GM18508 (cell line): ENCODE measurements around the gene MTHFD1.

Experiments used
- ATAC-seq: cut with Tn5 transposase; IDR thresholded peaks from one replicate; pipeline ENCODE4 v1.9.1; 2021; ENCODE audit warnings: moderate number of reproducible peaks; ENCODE audit not compliant: insufficient read depth, unreplicated experiment

Gene MTHFD1

DNA sequence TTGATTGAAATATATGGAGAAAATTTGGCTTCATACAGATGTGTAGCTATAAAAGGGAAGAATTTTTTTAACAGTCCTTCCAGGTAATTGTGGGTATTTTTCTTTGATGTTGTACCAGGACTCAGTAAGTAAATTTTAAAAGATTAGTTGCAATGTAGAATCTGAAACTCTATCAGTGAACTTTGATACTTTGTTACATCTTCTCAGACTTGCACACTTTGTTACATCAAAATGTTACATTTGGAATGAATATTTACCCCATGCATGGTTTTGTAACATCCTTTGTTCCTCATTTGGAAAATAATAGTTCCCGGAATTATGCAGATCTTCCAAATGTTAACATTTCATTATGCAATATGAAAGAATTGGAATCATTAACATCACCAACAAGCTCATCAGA, 13.8 kb downstream of the MTHFD1 start:
- no peak for ATAC-seq

DNA sequence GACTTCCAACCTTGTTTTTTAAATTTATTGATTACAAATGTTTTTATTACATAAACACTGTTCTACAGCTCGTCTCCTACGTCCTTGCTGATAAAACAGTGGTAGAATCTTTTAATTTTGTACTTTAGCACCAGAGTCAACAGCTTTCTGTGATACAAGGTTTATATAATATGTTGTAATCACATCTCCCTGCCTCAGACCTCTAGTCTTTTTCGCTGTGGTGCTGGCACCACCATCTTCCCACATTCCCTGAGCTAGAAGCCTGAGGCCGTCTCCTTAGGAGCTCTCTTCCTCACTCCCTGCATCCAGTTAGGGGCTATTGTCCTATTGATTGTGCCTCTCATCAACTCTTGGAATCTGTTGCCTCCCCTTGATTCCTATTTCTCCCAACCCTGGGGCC, 17.1 kb downstream of the MTHFD1 start:
- no peak for ATAC-seq

DNA sequence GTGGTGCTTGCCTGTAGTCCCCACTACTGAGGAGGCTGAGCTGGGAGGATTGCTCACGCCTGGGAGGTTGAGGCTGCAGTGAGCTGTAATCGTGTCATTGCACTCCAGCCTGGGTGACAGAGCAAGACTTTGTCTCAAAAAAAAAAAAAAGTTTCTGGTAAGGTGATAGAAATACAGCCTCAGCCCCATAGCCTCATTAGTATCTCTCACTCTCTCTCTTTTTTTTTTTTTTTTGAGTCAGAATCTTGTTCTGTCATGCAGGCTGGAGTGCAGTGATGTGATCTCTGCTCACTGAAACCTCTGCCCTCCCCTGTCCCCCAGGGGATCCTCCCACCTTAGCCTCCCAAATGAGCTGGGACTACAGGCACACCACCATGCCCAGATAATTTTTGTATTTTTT, 19.2 kb downstream of the MTHFD1 start:
- no peak for ATAC-seq

DNA sequence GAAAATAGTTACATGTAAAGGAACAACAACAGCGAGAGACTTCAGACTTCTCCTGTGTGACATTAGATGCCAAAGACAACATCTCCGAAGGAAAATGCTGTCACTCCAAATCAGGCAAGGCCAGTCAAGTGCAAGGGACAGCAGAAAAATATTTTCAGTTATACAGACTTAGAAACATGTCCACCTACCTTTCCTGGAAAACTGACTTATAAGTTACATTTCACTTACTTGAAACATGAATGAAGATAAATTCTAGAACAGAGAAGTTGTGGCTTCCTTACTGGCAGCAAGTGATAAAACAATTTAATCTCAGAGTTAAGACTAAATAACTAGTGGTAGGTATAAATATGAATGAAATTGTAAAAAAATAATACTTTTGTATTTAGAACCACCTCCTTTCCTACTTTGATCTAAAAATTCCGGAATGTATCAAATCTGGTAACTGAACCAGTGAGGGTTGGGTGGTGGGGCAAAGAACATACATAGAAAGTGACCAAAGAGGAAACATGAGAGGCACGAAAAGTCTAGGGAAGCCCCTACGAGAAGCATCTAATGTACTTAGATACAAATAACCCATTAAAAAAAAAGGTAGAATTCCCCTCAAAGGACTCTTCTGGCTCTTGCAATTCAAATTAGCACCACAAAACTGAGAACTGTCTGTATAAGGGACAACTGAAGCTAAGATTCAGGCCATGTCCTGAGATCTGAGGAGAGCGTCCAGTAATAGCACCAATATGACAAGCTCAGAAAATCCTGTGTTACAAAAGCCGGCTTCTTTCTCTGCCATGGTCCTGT, 21.2 kb downstream of the MTHFD1 start:
- no peak for ATAC-seq

DNA sequence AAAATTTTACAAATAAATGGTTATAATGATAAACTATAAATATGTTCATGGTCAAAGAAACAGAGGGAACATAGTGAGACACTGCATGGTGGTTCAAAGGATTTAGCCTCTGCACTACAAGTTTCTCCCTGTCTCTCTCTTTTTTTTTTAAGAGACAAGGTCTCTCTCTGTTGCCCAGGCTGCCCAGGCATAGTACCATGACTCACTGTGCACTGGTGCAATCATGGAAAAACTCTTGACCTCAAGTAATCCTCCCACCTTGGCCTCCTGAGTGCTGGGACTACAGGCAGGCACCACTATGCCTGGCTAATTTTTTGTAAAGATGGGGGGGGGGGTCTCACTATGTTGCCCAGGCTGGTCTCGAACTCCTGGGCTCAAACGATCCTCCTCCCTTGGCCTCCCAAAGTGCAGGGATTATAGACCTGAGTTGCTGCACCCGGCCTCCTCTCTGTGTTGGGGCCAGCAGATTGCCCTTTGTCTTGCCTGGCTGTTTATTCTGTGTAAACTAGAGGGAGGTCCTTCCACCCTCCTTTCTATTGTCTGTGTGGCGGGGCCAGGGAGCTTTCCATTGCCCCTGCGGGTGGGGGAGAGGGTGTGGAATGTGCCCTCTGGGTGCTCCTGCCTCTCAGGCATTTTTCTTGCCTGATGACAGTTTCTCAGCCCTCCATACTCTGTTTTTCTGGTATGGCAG, 22.1 kb downstream of the MTHFD1 start:
- no peak for ATAC-seq

DNA sequence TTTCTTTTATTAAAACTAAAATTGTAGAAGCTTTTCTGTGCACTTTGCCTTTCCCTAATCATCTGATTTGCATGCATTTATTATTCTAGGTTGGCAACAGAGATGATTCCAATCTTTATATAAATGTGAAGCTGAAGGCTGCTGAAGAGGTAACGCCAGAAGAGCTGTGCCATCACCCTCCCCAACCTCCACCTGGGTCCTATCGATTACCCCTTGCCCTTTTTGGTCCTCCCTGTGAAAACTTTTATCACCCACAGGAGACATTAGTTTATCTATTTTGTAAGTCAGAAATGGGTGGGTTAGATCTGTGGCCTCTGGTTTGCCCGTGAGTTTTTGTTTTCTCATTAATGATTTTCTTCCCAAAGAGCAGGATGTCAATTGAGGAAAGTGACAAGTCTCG, 22.8 kb downstream of the MTHFD1 start:
- ATAC-seq: no peak

DNA sequence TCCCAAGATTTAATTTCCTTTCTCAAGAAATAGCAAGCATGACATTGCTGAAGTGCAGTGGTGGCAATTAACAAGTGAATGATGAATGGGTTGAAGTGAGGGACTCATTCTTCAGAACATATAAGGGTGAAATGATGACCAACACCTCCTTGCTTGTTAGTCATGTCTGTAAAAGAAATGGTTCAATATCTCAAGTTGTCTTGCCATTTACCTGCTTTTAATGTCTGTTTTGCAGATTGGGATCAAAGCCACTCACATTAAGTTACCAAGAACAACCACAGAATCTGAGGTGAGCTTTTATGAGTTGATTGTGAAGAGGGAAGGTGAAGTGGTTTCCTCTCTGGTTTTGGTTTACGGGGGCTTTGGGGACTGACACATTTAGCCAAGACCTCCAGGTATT, 24.1 kb downstream of the MTHFD1 start:
- ATAC-seq: no peak

DNA sequence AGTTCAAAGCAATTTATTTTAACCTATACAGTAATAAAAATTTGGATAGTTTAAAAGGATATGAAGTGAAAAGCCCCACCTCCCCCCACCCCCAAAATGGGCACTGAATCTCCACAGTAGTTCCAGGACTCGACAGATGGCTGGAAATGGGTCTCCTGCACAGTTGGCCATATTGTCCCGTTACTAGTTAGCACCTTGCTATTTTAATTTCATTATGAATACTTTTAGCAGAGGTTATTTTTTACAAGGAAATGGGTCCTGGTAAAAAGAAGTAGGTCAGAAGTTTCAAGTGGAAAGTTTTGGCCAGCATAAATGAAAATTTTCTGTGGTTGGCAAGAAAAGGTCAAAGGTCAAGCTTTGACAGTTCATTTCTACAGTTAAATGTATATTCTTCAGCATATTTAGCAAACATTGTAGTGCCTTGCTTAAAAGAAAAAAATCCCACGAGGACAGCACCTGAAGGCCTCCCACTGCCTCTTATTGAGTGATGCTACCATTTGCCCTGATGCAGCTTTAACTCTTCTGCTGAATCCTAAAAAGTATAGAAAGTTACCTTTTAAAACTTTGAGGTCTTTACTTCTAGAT, 28.3 kb downstream of the MTHFD1 start:
- no peak for ATAC-seq

DNA sequence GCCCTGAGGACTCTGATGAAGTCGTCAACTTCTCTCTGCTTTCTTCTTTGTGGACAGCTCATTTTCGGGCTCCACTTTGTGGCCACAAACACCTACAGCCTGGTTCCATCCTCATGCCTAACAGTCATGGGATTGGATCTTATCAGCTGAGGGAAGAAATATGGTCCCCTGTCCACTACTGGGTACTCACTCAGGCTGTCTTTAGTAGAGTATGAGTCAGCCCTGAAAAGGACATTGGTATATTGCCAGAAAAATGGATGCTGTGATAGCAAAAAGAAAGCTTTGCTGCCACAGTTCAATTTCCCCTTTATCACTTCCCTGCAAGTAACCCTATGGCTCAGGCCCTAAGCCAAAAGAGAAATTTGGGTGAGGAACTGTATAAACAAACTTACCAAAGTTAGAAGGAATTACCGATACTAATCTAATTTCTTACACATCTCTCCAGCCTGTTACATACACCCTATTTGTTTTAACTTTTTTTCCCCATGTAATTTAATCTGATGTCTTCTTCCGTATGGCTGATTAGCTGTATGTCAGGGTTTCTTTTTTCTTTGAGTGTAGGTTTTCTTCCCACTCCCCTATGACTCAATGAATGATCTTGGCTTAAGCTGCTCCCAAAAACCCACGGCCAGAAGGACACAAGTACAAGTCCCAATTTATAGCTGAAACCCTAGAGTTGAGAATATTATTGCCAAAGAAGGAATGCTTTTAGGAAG, 29.1 kb downstream of the MTHFD1 start:
- ATAC-seq: no peak

DNA sequence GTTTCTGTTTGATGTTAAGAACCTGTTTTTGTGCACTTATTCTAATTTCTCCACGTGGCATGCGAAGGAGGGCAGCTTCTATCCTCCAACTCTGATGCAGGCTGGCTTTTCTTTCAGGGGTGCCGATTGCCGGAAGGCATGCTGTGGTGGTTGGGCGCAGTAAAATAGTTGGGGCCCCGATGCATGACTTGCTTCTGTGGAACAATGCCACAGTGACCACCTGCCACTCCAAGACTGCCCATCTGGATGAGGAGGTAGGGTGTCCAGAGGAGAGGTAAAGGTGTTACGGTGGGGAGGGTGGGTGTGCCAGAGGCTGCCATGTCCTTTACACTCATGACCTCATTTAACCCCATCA, 29.6 kb downstream of the MTHFD1 start:
- ATAC-seq: no peak

DNA sequence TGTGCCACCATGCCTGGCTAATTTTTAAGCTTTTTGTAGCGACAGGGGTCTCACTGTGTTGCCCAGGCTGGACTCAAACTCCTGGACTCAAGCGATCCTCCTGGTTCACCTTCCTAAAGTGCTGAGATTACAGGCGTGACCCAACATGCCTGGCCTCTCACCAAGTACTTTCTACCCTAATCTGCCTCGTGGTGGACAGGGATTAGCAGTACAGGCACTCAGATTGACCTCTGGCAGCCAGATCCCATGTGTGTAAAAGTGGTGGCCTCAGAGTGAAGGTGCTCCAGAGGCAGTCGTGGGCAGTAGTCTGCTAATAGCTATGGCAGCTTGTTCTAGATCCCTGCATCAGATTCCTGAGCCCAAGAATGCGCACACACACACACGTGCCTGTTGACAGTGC, 30.9 kb downstream of the MTHFD1 start:
- no peak for ATAC-seq

DNA sequence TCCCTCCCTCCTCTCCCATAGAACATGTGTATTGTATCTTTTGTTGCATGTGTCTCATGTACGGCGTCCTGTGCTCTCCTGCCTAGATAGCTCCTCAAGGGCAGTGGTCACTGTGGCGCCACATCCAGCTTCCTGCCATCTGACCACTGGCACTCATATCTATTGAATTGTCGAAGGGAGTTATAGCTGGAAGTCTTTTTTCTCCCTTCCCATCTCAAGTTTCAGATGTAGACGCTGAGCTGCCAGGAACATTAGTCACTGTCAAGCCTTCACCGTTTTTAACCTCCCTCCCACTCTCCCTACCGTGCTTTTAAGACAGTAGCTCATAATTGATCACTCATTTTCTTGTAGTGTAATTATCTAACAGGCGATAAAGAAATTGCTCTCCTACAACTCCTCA, 33.0 kb downstream of the MTHFD1 start:
- no peak for ATAC-seq

DNA sequence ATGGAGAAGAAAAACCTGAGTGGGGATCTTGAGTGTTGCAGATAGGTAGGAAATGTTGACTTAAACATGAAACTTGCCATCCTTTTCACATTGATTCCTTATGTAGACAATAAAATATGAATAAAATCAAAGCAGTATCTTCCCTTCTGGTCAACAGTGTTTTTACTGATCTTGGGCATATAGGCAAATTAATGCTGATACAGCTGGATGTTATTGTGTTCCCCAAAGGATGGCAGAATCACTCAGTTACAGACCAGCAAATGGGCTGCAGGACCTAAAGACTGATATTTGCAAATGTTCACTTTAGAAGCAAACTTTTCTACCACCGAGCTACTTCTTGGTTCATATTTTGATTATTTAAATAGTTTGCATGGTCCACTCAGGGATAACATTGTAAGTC, 33.9 kb downstream of the MTHFD1 start:
- no peak for ATAC-seq

DNA sequence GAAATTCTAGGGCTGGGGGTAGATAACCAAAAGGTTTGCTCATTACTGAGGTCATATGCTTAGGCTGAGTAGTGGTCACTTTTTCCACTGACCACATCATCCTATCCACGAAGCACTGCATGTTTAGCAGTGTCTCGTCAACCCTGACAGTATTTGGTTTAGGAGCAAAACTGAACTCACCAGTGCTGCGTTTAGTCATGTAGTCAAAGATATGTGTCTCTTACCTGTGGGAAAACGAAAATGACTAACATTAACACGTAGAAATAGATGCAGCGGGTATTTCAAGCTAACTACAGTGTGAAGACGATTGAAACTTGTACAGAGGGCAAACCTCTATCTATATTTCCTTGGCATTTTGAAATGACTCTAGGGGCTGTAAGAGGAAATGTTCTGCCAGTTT, 34.6 kb downstream of the MTHFD1 start:
- no peak for ATAC-seq

DNA sequence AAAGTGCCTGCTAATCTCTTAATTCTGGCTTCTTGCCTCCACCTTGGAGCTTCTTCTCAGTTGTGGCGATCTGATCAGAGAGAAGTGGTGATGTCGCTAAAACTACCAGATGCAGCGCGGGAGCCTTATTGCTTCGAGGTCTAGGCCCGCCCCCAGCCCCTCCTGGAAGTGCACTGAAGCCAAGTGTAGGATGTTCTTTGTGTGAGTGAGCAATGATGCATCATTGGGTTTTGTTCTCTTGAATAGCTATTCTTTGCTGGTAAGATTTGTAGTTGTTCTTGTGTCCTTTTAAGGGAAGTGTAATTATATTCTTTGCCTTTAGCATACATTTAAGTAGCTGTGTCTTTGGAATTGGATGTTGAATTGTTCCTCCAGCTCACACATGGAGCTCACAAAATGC, 35.8 kb downstream of the MTHFD1 start:
- no peak for ATAC-seq

DNA sequence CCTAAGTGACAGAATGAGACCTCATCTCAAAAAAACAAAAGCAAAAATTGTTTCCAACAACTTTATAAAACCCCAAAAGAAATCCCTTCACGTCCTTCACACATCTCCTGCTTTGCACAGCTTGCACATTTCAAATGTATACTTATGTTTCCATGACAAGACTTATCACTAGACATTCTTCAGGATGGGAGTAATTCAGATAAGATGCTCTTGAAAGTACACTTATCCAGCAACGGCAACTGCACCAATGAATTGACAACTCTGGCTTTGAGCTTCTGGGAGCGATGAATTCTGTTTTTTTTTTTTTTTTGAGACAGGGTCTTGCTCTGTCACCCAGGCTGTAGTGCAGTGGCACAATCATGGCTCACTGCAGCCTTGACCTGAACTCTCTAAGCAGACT, 46.4 kb downstream of the MTHFD1 start:
- no peak for ATAC-seq

DNA sequence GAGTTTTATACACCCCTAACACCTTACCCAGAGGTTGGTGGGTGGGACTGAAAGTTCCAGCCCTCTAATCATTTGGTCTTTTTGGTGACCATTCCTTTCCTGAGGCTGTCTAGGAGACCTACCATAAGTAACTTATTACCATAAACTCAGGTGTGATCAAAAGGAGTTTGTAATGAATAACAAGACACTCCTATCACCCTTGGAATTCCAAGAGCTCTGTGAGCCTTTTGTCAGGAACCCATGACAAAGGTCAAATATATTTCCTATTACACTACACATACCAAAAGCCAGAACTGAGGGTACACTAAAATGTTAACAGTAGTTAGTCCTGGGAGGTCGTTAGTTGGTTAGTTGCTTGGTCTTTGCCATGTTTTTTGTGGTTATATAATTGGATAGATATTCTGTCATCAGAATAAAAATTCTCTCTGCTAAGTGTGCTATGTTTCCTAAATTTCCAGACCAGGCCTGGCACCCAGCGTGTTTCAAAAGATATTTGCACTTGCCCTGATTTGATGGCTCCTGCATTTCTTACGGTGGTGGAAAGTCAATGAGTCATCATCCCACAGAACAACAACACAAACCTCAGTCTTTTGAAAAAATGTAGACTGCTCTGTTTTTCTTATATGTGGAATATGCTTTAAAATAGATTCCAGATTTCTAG, 50.2 kb downstream of the MTHFD1 start:
- ATAC-seq: no peak

DNA sequence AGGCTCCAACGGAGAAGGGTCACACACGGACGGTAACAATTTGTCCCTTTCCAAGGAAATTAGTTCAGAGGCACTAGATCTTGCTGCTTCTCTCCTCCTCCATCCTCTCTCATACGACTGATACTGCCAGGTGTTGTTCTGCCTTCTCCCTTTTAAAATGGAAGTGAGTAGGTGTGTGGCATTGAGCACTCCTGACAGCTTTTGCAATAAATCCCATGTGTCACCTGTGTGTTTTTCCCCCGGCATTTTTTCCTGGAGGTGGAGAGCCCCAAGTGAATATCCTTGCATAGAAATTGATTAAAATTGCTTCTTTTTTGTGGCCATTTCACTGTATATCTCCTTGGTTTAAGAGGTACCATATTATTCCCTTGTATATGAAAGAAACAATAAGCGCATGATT, 51.0 kb downstream of the MTHFD1 start:
- ATAC-seq: no peak

DNA sequence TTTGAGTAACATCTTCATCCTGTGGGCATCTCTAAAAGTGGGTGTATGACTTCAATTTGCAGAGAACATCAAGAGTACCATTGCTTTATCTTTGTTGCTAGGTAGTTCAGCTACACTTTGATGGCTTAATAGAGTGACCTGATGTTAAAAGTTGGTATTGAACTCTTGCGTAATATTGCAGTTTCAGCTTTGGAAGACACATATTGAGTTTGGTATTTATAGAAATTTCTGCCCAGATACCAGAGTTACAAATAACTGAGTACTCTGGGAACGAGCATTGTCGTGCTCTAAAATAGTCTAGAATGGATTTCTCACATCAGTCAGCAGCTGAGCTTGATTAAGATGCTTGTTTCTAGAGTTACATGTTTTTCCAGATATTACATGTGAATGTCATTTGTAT, 52.3 kb downstream of the MTHFD1 start:
- no peak for ATAC-seq

DNA sequence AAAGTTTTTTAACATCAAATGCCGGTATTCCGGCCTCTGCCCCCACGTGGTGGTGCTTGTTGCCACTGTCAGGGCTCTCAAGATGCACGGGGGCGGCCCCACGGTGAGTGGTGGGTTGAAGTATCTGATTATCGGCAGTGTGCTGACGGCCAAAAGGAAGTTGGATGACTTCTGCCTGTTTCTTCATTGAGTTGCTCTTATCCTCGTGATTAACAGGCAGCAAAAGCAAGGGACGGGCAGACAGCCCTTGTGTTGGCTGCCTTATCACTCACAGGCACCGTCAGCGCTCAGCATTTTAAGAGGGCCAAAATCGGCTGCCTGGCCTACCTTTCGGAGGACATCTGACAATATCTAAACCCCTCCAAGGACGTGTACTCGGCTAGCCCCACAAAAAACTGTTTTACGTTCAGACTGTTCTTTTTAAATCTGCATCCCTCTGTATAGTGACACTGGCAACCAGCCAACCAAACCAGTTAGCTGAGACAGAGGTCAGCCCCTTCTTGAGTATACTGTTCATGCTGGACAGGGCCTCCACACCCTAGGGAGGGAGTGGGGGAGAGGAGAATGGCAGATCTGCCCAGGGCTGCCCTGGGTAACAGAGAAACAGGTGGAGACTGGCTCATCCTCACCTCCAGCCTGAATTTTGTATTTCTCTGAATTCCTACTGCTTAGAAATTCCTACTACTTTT, 54.3 kb downstream of the MTHFD1 start:
- no peak for ATAC-seq
